ENCODE results near the gene TSPAN15.
A peak's percentile ranks its signal among the peaks of the same experiment; 100 is the strongest.

Gene TSPAN15

DNA sequence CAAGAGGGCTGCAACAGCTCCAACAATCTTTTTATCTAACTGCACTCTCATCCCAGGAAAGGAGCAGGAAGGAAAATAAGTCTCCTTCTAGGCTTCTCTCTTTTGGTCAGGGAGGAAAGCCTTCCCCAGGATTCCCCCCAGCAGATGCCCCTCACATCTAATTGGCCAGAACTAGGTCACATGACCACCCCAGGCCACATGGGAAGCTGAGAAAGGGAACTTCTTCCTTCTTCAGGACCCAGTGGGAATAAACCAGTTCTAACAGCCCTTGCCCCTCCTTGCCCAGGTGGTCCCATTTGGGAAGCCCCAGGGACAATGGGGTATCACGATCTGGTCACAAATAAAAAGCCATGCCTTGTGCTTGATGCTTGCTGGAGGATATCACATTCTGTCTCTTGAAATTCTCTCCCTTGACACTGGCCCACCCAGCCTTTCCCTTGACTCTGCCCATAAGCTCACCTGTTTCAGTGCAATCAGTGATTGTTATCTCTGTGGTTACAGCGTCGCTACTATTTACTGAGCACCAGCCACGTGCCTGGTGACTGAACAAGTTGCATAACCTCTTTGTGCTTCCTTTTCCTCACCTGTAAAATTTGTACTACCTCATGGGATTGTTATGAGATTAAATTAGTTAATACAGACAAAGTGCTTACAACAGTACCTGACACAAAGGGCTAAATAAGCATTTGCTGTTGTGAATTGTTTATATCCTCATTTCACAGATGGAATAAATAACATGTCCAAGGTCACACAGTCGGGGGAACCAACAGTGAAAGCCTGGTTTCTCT is 25.6 kb upstream of the TSPAN15 start:
- no peak for TF ChIP-seq ZNF600 (tag by site-specific recombination; IDR thresholded peaks at IDR 0.05)
- 0 out of 2 replicates have a peak, but pooled peaks have one; percentile 58 for TF ChIP-seq ZNF664 (tag by site-specific recombination; IDR thresholded peaks at IDR 0.05)
- ChIA-PET POLR2A (no interaction called here), CTCF (interaction anchor here (0.7 to 2.8 kb wide), 6 partner anchors 18 to 87 kb away, joined by 3 to 13 read pairs (median 4); no protein-coding TSS in a partner anchor)
- no peak overlapping the region for H3K27ac ChIP-seq (ENCODE audit: extremely low read depth, low read depth, low read length)
- H3K9me3 ChIP-seq (ENCODE audit: control insufficient read depth, insufficient read depth, low read depth, low read length): no peaks in the 10 kb centered on the region
- H3K4me3 ChIP-seq (ENCODE audit: low read depth, low read length): no peak overlapping the region
- no peaks in the 10 kb centered on the region for H3K36me3 ChIP-seq (ENCODE audit: control insufficient read depth in 2 of 2, insufficient read depth in 1 of 2, low read length in 2 of 2)
- no peaks in the 10 kb centered on the region; the same call in 1 of the 2 replicates for H3K4me1 ChIP-seq (ENCODE audit: control insufficient read depth, insufficient read depth, low read length)

DNA sequence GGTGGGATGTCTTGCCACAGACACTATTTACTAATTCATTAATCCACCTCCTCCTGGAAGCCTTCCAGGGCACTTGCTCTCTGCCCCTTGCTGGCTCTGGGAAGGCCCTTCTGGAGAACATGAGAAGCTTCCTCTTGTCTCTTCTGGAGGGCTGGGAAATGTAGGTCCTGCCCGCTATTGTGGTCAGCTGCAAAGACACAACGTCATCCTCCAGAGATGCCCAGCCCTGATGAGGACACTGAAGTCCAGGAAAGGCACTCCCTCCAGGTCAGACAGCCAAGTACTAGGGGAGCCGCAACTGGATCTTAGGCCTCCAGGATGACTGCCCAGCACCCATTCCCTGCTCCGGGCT is 24.9 kb upstream of the TSPAN15 start:
- H3K36me3 ChIP-seq (ENCODE audit: control insufficient read depth in 2 of 2, insufficient read depth in 1 of 2, low read length in 2 of 2): no peaks in the 10 kb centered on the region
- POLR2A ChIA-PET: no interaction called here
- TF ChIP-seq ZNF214 (tag by site-specific recombination; IDR thresholded peaks at IDR 0.05; ENCODE audit: borderline replicate concordance) (no peak), ZNF426 (tag by site-specific recombination; IDR thresholded peaks at IDR 0.05) (no peak), ZNF324 (tag by site-specific recombination; IDR thresholded peaks at IDR 0.05) (no peak), KLF16 (tag by site-specific recombination; IDR thresholded peaks at IDR 0.05) (no peak), ZXDB (tag by site-specific recombination; IDR thresholded peaks at IDR 0.05) (no peak), YY1 (tag by site-specific recombination; IDR thresholded peaks at IDR 0.05) (no peak), ZNF558 (tag by site-specific recombination; IDR thresholded peaks at IDR 0.05) (no peak), ZNF549 (tag by site-specific recombination; IDR thresholded peaks at IDR 0.05) (no peak)
- TF ChIP-seq, protein P1, sequence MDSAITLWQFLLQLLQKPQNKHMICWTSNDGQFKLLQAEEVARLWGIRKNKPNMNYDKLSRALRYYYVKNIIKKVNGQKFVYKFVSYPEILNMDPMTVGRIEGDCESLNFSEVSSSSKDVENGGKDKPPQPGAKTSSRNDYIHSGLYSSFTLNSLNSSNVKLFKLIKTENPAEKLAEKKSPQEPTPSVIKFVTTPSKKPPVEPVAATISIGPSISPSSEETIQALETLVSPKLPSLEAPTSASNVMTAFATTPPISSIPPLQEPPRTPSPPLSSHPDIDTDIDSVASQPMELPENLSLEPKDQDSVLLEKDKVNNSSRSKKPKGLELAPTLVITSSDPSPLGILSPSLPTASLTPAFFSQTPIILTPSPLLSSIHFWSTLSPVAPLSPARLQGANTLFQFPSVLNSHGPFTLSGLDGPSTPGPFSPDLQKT (IDR thresholded peaks at IDR 0.05; ENCODE audit: borderline replicate concordance, low read depth, low read length): no peak
- TF ChIP-seq, protein P2, sequence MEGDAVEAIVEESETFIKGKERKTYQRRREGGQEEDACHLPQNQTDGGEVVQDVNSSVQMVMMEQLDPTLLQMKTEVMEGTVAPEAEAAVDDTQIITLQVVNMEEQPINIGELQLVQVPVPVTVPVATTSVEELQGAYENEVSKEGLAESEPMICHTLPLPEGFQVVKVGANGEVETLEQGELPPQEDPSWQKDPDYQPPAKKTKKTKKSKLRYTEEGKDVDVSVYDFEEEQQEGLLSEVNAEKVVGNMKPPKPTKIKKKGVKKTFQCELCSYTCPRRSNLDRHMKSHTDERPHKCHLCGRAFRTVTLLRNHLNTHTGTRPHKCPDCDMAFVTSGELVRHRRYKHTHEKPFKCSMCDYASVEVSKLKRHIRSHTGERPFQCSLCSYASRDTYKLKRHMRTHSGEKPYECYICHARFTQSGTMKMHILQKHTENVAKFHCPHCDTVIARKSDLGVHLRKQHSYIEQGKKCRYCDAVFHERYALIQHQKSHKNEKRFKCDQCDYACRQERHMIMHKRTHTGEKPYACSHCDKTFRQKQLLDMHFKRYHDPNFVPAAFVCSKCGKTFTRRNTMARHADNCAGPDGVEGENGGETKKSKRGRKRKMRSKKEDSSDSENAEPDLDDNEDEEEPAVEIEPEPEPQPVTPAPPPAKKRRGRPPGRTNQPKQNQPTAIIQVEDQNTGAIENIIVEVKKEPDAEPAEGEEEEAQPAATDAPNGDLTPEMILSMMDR (tag by site-specific recombination; IDR thresholded peaks at IDR 0.05): no peak
- H3K9me3 ChIP-seq (ENCODE audit: control insufficient read depth, insufficient read depth, low read depth, low read length): no peaks in the 10 kb centered on the region
- no peaks in the 10 kb centered on the region; the same call in 1 of the 2 replicates for H3K4me1 ChIP-seq (ENCODE audit: control insufficient read depth, insufficient read depth, low read length)
- CTCF ChIA-PET: interaction anchor here (0.6 to 2.8 kb wide), 3 partner anchors 81 to 584 kb away, joined by 3 to 13 read pairs (median 3); no protein-coding TSS in a partner anchor
- no peak overlapping the region for H3K4me3 ChIP-seq (ENCODE audit: low read depth, low read length)
- no peak overlapping the region for H3K27ac ChIP-seq (ENCODE audit: extremely low read depth, low read depth, low read length)

DNA sequence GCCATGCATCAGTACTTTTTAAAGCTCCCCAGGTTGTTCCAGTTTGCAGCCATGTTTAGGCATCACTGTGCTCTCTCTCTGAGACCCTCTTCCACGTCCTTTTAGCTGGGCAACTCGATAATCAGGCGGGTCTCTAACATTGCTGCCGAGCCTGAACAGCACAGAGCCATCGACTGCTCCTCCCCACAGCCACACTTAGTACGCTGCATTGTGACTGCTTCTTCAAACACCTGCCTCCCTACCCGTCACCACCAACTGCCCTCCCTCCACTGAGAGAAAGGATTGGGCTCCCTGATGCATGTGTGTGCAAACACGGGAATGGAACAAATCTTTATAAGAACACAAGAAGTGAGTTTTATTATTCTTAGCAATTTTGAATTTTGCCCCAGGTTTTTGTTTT is 23.1 kb upstream of the TSPAN15 start:
- H3K27ac ChIP-seq (ENCODE audit: extremely low read depth, low read depth, low read length): no peak overlapping the region
- ChIA-PET CTCF (interaction anchor here (0.8 to 2.8 kb wide), 6 partner anchors 12 to 87 kb away, joined by 3 to 13 read pairs (median 4); no protein-coding TSS in a partner anchor), POLR2A (interaction anchor here (0.7 kb wide), 1 partner anchor 87 kb away, joined by 10 read pairs; no protein-coding TSS in a partner anchor)
- H3K9me3 ChIP-seq (ENCODE audit: control insufficient read depth, insufficient read depth, low read depth, low read length): no peaks in the 10 kb centered on the region
- H3K4me1 ChIP-seq (ENCODE audit: control insufficient read depth, insufficient read depth, low read length): no peaks in the 10 kb centered on the region; the same call in 1 of the 2 replicates
- H3K36me3 ChIP-seq (ENCODE audit: control insufficient read depth in 2 of 2, insufficient read depth in 1 of 2, low read length in 2 of 2): no peaks in the 10 kb centered on the region
- no peak overlapping the region for H3K4me3 ChIP-seq (ENCODE audit: low read depth, low read length)
- TF ChIP-seq ZNF148 (tag by site-specific recombination; IDR thresholded peaks at IDR 0.05; ENCODE audit: borderline replicate concordance): no peak
- TF ChIP-seq ZBTB21 (tag by site-specific recombination; IDR thresholded peaks at IDR 0.05): no peak
- no peak for TF ChIP-seq WT1 (tag by site-specific recombination; IDR thresholded peaks at IDR 0.05)
- no peak for TF ChIP-seq PRDM2 (tag by site-specific recombination; IDR thresholded peaks at IDR 0.05; ENCODE audit: borderline replicate concordance)
- TF ChIP-seq ZNF701 (tag by site-specific recombination; IDR thresholded peaks at IDR 0.05): no peak
- TF ChIP-seq ZNF544 (tag by site-specific recombination; IDR thresholded peaks at IDR 0.05): no peak
- TF ChIP-seq ZNF138 (tag by site-specific recombination; IDR thresholded peaks at IDR 0.05; ENCODE audit: borderline replicate concordance): no peak
